Activated CD4-positive, alpha-beta T cell treated with anti-CD3 and anti-CD28 coated beads for 4 hours (primary cell): ENCODE data around the gene RTTN.
"Not testable (repeated sequence)": the region's sequence is repeated elsewhere in the genome, so short reads cannot be mapped to it uniquely, and the experiment has no call there.

Experiments
- DNase-seq, 2 donors: peaks; one replicate each; pipeline ENCODE4 v3.0.0-alpha.2; 2020

The RTTN gene

GRCh38 chr18:70148039-70148938, 57.2 kb downstream of the RTTN start:
- DNase-seq = no peak

- no peak for DNase-seq
Observed at GRCh38 chr18:70146174-70146573, 59.3 kb downstream of the RTTN start.

- no peak for DNase-seq
Observed at GRCh38 chr18:70142001-70142400, 63.5 kb downstream of the RTTN start.

- no peak for DNase-seq
Observed at GRCh38 chr18:70139138-70139537, 66.3 kb downstream of the RTTN start.

- no peak for DNase-seq
Observed at GRCh38 chr18:70135604-70136003, 69.9 kb downstream of the RTTN start.

- DNase-seq = no peak
Observed at GRCh38 chr18:70132999-70133398, 72.5 kb downstream of the RTTN start.

- DNase-seq = no peak
Observed at GRCh38 chr18:70128271-70128670, 77.2 kb downstream of the RTTN start.

GRCh38 chr18:70127359-70127758, 78.1 kb downstream of the RTTN start:
- no peak for DNase-seq

- DNase-seq = no peak
Observed at GRCh38 chr18:70126832-70127231, 78.7 kb downstream of the RTTN start.

GRCh38 chr18:70124139-70124538, 81.3 kb downstream of the RTTN start:
- DNase-seq = no peak

GRCh38 chr18:70121842-70122241, 83.6 kb downstream of the RTTN start:
- DNase-seq = no peak

GRCh38 chr18:70116949-70117348, 88.5 kb downstream of the RTTN start:
- no peak for DNase-seq

- DNase-seq = no peak
Observed at GRCh38 chr18:70113511-70113910, 92.0 kb downstream of the RTTN start.

GRCh38 chr18:70110678-70111077, 94.8 kb downstream of the RTTN start:
- no peak for DNase-seq

GRCh38 chr18:70107091-70107490, 98.4 kb downstream of the RTTN start:
- no peak for DNase-seq

- DNase-seq = not testable (repeated sequence)
Observed at GRCh38 chr18:70102854-70103253, 102.6 kb downstream of the RTTN start.

GRCh38 chr18:70089858-70090257, 115.6 kb downstream of the RTTN start:
- no peak for DNase-seq

- no peak for DNase-seq
Observed at GRCh38 chr18:70086085-70086484, 119.4 kb downstream of the RTTN start.

- DNase-seq = no peak
Observed at GRCh38 chr18:70085641-70086040, 119.8 kb downstream of the RTTN start.

GRCh38 chr18:70082430-70082829, 123.1 kb downstream of the RTTN start:
- DNase-seq = no peak

- no peak for DNase-seq
Observed at GRCh38 chr18:70078106-70078505, 127.4 kb downstream of the RTTN start.

- DNase-seq = no peak
Observed at GRCh38 chr18:70075906-70076305, 129.6 kb downstream of the RTTN start.

- DNase-seq = no peak
Observed at GRCh38 chr18:70074116-70074515, 131.4 kb downstream of the RTTN start.

GRCh38 chr18:70073432-70073831, 132.1 kb downstream of the RTTN start:
- no peak for DNase-seq

GRCh38 chr18:70072678-70073077, 132.8 kb downstream of the RTTN start:
- no peak for DNase-seq
